ENCODE results near the gene KCNK5.

DNA sequence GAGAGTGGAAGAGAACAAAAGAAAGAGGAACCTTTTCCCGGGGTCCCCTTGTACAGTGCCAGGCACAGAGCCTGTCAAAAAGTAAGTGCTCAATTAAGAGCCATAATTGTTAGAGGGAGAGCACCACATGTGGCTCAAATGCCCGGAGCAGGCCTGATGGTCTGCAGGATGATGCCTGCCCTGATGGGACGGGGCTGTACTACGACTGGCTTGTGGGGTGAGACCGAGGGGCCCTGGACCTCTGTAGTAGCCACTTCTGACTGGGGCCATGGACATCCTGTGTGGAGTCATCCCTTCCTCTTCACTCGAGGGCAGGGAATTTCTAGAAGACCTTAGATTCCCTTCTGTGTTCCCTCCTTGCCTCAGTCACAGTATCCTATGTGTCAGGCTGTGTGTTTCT lies 47.9 kb downstream of the KCNK5 start:
- TF ChIP-seq CTCF (IDR thresholded peaks at IDR 0.05; ENCODE audit: low read depth, low read length): no peak
- TF ChIP-seq POLR2A (IDR thresholded peaks at IDR 0.05; ENCODE audit: extremely low read depth, insufficient read length): no peak
- TF ChIP-seq MAX (IDR thresholded peaks at IDR 0.05; ENCODE audit: low read depth, low read length): no peak
- no peak for TF ChIP-seq MYC (IDR thresholded peaks at IDR 0.05; ENCODE audit: low read depth, low read length)

Measured in NB4 (cell line).